GM12801 (cell line): ENCODE data around the gene PIK3R2.

ENCODE experiments used
- TF ChIP-seq, protein P1 (sequence below): IDR thresholded peaks from one replicate; pipeline ENCODE4 v1.5.1; 2011; ENCODE audit warnings: control low read depth; ENCODE audit not compliant: insufficient read length; ENCODE audit errors: extremely low read depth

PIK3R2 gene

DNA sequence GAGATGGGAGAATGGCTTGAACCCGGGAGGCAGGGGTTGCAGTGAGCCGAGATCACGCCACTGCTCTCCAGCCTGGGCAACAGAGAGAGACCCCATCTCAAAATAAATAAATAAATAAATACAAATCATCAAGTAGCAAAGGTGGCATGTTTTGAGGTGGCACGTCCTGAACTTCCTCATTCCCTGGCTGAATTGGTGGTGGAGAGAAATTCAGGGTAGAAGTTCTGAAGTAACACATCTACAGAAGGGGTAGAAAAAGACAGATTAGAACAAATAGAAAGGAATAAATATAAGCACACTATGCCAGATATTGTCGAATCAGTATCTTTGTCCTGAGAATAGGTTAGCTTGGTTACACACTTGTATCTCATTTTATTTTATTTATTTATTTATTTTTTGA lies 27.0 kb downstream of the PIK3R2 start:
- TF ChIP-seq, protein P1, sequence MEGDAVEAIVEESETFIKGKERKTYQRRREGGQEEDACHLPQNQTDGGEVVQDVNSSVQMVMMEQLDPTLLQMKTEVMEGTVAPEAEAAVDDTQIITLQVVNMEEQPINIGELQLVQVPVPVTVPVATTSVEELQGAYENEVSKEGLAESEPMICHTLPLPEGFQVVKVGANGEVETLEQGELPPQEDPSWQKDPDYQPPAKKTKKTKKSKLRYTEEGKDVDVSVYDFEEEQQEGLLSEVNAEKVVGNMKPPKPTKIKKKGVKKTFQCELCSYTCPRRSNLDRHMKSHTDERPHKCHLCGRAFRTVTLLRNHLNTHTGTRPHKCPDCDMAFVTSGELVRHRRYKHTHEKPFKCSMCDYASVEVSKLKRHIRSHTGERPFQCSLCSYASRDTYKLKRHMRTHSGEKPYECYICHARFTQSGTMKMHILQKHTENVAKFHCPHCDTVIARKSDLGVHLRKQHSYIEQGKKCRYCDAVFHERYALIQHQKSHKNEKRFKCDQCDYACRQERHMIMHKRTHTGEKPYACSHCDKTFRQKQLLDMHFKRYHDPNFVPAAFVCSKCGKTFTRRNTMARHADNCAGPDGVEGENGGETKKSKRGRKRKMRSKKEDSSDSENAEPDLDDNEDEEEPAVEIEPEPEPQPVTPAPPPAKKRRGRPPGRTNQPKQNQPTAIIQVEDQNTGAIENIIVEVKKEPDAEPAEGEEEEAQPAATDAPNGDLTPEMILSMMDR = no peak

DNA sequence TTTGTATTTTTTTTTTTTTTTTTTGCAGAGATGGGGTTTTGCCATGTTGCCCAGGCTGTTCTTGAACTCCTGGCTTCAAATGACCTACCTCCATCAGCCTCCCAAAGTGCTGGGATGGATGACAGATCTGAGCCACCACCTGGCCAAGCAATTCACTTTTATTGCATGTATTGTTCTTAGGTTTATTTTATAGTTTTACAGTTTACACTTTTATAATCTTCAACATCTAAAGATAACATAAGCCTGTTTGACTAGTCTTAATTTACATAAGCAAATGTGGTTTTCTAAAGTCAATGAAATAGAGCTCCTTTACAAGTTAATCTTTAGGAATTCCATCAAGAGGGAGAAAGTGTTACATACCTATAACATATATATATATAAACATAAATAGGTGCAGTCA lies 30.6 kb downstream of the PIK3R2 start:
- TF ChIP-seq, protein P1 = no peak

DNA sequence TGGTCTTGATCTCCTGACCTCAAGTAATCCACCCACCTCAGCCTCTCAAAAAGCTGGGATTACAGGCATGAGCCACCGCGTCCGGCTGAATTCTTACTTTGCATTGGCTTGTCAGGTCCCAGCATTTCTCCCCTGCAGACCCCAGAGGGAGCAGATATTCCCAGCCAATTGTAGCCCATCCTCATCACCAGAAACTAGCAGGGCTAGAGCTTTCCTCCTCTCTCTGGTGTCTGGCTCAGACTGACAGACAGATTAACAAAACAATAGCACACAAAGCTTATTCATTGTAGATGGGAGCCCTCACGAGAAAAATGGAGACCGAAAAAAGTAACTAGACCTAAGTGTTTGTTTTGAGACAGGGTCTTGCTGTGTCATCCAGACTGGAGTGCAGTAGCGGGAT lies 32.6 kb downstream of the PIK3R2 start:
- TF ChIP-seq, protein P1 = no peak

DNA sequence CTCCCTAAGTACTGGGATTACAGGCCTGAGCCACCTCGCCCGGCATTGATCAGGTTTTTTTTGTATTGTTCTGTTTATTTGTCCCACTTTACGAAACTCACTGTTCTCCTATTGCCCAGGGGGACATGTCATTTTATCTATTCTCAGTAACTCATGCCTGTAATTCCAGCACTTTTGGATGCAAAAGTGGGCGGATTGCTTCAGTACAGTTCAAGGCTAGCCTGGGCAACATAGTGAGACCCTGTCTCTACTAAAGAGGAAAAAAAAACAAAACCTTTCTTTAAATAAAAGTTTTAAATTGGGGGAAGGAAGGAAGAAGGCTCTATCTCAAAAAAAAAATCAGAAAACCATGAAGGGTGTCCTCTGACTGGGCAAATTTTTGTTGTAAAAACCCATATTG lies 37.3 kb downstream of the PIK3R2 start:
- TF ChIP-seq, protein P1 = no peak

DNA sequence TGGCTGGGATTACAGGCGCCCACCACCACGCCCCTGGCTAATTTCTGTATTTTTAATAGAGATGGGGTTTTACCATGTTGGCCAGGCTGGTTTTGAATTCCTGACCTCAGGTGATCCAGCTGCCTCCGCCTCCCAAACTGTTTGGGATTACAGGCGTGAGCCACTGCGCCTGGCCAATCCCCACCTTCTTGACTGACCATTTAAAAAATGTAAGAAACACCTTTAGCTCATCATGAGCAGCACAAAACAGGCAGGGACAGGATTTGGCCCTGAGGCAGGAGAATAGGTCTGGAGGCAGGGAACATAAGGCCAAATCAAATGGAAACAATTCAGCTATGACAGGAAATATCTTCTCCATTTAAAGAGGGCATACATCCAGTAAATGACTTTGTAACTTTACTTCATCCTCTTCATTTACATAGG lies 38.7 kb downstream of the PIK3R2 start:
- TF ChIP-seq, protein P1 = no peak

DNA sequence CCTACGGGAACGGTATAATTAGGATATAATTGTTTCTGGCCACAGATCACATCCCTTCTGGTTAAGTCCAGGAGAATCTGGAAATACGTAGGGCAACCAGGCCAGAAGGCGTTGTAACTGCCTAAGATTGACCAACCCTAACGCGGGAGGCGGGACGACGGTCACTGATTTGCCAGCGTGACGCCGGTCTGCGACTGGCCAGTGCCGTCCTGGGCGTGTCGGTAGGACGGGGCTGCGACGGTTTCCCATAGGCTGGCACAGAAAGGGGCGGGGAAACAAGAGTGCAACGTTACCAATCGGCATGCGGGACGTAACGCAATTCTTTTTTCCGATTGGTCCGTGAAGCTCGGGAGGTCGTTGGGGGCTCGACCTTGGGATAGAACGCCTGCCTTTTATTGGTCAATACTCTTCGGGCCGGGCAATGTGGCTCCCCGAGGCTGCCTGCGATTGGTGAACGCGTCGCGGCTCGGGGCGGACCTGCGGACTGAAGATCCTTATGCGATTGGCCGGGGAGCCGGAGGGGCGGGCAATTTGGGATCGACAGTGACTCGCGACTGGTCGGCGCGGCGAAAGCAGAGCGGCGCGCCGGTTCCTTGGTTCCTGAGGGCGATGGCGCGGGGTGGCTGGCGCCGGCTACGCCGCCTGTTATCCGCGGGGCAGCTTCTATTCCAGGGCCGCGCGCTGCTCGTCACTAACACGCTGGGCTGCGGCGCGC lies 39.9 kb downstream of the PIK3R2 start, which contains the start of gene MPV17L2:
Gene MPV17L2 (plus strand): TSS at position 546 of the 715 bp plus-strand sequence. CDS start 64 bp downstream, at position 610.
- TF ChIP-seq, protein P1 = no peak

DNA sequence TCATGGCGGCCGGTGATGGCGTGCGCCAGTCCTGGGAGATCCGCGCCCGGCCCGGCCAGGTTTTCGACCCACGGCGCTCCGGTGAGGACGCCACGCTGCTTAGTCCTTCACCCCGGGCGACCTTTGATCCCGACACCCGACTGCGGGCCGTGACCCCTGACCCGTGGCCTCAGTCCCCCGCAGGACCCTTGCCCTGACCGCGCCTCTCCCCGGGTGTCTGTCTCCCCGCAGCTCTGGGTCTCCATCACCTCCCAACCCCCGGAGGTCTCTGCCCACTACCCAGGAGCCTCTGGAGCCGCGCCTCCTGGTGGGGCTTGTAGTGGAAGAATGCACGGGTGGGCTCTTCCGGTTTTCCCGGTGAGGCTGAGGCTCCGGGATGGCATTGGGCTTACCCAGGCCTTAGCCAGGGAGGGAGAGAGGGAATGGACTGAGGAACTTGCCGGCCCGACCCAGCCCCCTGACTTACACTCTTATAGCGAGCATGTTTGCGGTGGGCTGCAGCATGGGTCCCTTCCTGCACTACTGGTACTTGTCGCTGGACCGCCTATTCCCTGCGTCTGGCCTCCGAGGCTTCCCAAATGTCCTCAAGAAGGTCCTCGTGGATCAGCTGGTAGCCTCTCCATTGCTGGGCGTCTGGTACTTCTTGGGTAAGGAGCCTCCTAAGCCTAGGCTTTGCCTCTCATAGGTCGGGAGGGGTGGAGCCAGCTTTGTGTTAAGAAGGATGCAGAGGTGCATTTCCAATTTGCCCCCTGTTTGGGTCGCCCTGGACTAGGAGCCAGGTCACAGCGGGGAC lies 40.6 kb downstream of the PIK3R2 start:
- TF ChIP-seq, protein P1 = no peak
